ENCODE results near the gene TARBP1.

DNA sequence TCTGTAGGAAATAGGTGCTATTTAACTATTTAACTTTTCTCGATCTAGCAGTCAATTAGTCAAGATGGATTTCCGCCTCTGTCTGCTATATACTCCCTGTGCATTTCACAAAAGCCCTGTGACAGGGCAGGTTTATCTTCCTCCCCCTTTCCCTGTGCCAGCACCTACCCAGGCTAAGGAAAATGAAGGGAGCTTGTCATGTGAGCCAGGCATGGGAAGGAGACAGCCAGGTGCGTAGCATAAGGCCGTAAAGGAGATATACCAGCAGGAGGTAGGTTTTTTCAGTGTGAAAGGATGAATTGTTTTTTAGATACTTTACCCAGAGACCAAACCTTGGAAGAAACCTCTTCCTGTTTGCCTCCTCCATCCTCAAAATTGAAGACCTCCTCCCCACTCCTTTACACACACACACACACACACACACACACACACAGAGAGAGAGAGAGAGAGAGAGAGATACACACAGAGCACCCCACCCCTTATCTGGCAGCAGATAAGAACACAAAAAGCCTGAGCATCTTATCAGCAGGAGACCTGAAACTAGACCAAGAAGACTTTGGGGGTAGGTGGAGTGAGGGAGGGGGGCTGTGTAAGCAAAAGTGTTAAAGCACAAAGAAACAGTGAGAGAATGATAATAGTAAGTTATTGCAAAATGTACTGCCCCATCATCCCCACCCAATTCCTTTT lies 12.0 kb upstream of the TARBP1 start:
- TF ChIP-seq, protein P1, sequence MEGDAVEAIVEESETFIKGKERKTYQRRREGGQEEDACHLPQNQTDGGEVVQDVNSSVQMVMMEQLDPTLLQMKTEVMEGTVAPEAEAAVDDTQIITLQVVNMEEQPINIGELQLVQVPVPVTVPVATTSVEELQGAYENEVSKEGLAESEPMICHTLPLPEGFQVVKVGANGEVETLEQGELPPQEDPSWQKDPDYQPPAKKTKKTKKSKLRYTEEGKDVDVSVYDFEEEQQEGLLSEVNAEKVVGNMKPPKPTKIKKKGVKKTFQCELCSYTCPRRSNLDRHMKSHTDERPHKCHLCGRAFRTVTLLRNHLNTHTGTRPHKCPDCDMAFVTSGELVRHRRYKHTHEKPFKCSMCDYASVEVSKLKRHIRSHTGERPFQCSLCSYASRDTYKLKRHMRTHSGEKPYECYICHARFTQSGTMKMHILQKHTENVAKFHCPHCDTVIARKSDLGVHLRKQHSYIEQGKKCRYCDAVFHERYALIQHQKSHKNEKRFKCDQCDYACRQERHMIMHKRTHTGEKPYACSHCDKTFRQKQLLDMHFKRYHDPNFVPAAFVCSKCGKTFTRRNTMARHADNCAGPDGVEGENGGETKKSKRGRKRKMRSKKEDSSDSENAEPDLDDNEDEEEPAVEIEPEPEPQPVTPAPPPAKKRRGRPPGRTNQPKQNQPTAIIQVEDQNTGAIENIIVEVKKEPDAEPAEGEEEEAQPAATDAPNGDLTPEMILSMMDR (conservative IDR thresholded peaks at IDR 0.05; ENCODE audit: low read length), result no peak
- TF ChIP-seq EZH2phosphoT487 (IDR thresholded peaks at IDR 0.05; ENCODE audit: borderline replicate concordance, low read depth, low read length), result no peak

Data from OCI-LY7 (cell line).